GM21423 (cell line): Measurements from ENCODE around the gene RNLS.

Source experiments
- ATAC-seq: cut with Tn5 transposase; IDR thresholded peaks from one replicate; pipeline ENCODE4 v1.9.1; 2021; ENCODE audit warnings: mild to moderate bottlenecking, moderate library complexity; ENCODE audit not compliant: unreplicated experiment

Gene RNLS

DNA sequence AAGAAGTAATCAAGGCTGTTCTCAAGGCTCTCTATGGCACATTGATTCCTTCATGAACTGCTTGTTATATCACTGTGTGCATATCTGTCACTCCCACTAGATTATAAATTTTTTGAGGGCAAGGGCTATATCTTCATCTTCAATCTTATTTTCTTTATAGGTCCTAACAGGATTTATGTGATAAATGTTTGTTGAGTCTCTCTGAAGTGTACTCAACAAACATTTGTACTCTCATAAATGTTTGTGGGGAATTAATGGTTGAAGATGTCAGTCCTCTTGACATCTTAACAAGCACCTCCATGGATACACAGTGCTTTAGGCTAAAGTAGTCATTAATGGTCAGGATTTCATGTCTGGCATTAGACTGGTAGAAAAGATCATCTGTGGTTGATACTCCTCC is 143.2 kb downstream of the RNLS start:
- no peak for ATAC-seq

DNA sequence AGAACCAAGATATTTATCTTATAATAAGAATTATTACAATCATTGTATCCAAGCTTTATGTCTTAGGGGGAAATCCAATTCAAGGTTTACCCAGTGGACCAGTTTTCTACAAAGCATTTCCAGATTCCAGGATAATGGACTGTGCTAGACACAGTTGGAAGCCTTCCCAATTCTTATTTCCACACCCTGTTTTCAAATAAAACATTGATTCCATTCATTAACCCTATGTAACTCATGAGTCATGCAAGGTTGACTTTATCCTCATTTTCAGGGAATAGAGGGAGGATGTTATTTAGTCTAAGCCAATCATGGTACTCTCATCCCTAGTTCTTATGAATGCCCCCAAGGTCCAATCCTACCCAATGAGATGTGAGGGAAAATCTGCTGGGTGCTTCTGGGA is 145.7 kb downstream of the RNLS start:
- no peak for ATAC-seq

DNA sequence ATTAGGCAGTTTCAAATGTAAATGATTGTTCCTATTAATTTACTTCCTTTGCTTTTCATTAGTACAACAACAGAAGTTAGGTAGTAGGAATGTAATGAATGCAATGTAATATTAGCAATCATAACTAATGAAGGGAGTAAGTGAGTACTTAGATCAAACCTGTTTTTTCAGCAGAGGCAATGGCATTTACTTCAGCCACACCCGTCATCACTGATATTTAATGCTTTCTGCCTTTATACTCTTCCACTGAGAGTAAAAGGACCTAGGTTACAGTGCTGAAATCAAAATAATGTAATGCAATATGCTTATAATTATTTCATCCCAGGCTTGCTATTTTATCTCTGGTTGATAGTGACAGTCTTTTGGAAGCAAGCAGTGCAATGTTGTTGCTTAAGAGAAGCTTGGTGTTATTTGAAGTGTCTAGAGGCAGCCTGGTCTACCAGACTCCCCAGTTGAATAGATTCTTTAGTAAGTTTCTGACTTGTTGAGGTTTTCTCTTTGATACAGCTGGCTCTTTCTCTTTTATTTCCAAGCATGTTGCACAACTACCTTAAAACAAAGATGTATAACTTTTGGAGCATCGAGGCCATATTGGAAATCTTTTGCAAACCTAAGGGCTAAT is 149.4 kb downstream of the RNLS start:
- no peak for ATAC-seq

DNA sequence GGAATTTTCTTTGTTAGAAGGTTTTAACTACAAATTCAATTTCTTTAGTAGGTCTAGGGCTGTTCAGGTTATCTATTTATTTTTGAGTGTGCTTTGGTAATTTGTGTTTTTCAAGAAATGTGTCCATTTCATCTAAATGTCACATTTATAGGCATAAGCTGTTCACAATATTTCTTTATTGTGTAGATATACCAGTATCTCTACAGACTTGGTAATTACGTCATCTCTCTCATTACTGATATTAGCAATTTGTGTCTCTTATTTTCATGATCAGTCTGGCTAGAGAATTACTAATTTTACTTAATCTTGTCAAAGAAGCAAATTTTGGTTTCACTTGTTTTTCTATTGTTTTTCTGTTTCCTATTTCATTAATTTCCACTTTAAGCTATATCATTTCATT is 152.0 kb downstream of the RNLS start:
- no peak for ATAC-seq

DNA sequence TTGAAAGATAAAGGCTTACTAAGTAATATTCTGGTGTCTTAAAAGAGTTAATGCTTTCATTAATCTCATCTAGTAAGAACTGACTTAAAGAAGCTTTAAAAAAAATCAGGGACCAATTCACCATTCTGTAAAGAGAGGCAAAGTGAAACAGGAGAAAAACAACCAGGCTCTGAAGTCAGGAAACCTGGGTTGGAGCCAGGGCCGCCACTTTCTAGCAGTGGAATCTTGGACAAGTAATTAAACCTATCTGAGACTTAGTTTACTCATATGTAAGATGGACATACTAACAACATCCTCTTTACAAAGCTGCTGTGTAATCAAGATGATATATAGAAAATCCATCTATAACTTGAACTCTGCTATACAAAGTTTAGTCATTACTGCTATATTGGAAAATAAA is 154.1 kb downstream of the RNLS start:
- no peak for ATAC-seq

DNA sequence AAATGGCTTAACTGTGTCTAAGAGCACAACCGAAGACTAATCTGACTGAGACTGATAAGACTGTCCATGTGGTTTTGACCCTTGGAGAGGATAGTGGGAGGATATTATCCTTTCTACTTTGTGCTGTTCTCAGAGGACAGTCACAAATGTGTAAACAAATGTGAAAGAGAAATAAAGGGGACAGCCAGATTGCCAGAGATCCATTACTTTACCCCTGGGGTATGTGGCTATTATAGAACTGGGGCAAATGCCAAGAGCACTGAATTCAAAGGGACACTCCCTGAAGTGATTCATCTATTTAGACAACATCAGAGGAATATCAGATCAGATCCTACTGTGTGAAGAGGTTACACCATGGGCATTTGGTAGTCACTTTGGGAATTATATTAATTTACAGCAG is 154.7 kb downstream of the RNLS start:
- ATAC-seq = no peak

DNA sequence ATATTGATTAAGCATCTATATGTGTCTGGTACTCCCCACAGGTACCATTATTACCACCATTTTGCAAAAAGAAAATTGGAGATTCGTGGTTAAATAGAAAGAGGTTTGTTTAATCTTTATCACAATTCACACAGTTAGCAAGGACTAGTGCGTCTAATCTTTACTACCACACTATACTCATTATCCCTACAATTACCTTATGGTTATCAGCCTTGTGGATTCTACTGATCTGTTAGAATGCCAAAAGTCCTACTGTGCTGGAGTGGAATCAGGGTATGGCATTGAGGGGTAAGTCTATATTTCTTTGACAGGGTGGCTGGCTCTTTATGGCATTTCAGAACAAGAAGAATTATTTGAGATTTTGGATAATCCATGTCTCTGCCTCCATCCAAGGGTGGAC is 156.1 kb downstream of the RNLS start:
- ATAC-seq = no peak

DNA sequence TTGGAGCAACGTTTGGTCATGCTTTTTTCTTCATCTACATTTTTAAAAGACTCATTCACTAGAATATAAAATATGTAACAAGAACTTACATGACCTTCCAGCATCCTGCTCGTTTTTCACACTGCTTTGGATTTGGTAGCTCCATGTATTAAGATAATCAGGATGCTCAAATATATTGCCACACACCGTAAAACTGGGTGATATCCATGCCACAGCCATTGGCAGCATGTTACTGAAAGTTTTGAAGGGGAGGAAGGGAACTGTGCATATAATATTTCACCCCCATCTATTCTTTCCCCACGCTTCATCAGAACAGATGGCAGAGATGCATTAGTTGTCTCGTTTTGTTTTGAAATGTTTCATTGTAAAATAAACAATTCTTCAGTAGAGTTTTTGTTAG is 158.2 kb downstream of the RNLS start:
- ATAC-seq = no peak

DNA sequence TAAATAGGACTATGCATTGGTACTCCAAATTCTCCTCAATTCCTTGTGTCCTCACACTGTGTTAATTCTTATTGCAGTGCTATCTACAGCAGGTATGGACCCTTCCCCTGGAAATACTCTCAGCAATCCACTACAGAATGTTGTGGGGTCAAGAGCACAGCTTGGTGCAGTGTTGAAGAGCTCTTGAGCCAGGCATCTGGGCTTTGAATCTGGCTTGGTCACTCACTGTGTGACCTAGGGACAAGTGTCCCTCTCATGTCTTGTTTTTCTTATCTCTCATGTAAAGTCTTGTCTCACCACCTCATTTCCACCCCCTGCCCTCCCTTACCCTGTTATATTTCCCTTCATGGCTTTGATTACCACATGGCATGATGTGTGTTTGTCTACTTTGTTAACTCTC is 159.4 kb downstream of the RNLS start:
- no peak for ATAC-seq

DNA sequence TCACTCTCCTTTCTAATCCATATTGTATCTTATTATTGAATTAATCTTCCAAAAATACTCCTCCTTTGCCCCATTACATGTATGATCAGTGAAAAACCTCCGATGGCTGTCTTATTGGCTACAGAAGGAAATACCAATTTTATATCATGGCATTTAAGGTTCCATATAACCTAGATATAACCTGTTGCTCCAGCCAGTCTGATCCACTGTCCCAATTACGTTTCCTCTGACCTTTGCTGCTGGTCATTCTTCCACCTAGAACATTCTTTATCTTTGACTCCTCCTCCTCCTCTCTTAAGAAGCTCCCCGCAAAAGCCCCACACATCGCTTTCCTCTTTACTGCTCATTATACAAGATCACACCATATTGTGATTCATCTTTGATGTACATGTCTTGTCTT is 161.5 kb downstream of the RNLS start:
- no peak for ATAC-seq

DNA sequence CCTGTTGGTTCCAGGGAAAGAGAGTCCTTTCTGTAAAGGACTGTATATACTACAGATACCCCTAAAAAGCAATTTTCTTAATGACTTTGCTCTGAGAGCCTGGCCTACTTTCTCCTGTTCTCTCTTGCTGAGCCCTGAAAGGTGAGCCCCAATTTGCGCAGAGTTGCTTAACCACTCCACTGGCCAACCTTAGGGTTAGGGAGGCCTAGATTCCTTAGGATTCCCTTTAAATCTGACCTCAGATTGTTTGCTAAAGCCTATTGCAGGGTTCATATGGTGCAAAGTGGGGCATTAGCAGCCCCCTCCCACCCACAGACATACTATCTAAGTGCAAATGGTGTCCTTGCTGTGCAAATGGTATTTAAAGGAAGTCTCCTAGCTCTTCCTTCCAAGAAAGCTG is 164.2 kb downstream of the RNLS start:
- no peak for ATAC-seq

DNA sequence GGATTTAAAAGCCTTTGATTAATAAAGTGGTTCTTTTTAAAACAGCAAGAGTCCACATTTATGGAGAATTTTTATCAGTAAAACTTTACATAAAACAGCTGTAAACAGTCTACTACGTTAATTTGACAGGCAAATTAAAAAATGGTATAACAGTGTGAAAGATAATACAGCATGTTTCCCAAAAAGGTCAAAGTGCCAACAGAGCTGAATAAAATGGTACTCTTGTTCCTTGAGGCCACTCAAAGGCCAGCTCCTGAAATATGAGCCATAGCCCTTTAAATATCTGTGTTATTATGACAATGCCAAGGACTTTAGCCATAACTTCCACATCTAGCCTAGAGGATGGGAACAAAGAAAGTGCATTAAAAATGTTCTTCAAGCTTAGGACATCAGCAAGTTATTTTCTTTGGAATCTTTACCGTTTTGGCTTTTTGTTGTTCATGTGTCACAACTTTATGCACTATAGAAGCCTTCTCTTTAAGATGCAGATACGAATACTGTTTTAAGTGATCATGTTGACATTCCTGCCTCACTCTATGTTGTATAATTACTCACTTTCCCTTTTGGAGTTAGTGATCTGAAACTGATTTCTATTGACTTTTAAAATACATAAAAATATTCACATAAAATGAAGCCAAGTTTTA is 165.6 kb downstream of the RNLS start:
- ATAC-seq = no peak

DNA sequence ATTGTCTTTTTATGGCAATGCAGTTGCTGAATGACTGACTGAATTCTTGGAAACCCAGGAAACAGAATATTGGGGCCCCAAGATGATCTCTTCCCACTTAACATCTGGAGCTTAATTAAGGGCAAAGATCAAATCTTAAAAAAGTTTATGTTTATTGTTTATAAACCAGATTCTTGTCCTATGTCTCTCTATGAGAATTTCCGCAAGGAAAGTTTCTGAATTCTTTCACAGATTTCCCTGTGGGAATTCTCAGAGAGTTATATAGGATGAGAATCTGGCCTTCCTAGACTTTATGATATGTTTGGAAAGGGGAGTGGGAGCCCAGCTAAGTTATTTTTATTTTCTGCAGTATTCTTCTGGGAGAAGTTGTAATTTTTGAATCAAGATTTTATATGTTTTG is 166.3 kb downstream of the RNLS start:
- no peak for ATAC-seq

DNA sequence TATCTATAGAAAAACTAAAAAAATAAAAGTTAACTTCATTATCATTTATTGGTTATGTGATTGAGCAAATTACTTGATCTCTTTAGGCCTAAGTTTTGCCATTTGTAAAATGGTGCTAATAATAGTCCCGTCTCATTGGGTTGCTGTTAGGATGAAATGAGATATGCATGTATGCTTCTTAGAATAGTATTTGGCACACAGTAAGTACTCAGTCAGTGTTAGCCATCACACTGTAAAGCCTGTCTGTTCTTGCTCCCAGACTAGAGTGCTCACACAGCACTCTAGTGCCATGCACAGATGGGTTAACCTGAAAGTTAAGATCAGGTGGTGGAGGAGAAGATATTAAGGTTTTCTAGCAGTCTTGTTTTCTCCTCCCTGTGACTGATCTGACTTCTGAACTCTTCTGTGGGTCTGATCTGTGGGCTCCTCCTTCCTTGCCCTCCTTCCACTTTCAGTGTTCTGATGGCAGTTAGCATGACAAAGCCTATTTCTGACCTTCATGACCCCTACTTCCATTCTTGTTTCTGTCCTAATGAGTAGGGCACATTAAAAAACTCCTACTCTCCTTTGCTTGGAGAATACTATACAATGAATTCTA is 167.5 kb downstream of the RNLS start:
- ATAC-seq = no peak

DNA sequence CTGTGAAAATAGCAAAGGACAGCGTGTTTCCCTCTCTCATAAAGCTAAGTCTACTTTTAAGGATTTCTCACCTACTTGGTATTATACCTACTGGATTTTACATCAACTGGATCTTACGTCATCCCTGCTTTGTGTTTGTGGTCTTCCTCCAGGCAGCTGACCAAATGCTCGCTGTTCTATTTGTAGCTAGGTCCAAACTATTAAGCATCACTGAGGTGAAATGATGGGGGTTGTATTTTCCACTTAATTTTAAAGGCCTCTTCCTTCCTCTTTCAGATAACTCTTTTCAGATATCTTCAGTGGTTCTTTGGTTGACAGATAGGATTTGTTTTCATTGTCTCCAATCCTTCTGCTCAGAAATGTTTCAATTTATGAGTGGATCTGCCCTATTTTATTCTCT is 169.7 kb downstream of the RNLS start:
- ATAC-seq = no peak

DNA sequence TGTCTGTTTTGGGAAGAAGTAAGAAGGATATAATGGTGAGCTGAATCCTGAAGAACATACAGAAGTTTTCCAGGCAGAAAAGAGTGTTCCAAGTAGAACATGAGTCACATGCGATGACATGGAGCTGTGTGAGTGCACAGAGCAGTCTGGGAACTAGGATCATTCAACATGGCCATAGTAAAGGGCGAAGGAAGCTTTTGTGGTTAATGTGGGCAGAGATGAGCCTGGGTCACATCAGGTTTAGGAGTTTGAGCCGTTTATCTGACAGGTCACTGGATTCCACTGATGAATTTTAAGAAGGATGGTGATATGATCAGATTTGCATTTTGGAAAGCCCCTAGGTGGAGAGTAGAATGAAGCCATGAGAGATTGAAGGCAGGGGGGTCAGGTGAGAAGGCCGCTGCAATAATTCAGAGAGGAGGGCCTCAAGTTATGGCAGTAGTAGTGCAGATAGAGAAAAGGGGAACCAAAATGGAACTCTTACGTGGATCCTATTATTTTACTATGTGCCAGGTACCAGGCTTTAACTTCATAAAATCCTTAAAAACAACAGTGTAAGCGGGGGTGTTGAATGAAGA is 171.3 kb downstream of the RNLS start:
- no peak for ATAC-seq

DNA sequence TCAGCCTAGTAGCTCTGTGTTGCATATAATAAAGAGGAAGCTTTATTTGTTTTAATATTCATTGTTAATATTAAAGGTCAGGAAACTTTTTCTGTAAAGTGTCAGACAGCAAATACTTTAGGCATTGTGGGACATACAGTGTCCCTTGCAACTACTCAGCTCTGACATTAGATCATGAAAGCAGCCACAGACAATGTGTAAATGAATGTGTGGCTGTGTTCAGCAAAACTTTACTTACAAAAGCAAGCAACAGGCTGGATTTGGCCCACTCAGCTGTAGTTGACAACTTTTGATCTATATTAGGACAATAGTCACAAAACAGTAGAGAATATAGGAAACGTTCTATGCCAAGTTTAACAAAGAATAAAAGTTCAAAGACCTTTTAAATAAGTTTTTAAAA is 173.3 kb downstream of the RNLS start:
- ATAC-seq = no peak

DNA sequence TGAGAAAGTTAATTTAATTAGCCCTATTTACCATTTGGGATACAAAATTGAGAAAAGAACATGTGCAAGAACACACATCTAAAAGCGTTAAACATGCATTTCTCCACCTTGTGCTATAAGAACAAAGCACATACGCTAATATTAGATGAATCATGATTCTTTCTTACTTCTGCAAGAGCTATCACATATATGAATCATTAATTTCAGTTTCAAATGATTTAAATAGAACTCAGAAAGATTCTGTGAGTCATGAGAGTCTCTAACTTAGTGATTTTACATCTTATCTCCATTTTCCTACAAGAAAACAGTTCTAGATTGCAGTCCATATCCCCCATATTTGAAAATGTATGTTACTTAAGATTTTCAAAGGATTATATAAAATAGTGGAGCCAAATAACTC is 173.9 kb downstream of the RNLS start:
- peak; percentile 56 for ATAC-seq

DNA sequence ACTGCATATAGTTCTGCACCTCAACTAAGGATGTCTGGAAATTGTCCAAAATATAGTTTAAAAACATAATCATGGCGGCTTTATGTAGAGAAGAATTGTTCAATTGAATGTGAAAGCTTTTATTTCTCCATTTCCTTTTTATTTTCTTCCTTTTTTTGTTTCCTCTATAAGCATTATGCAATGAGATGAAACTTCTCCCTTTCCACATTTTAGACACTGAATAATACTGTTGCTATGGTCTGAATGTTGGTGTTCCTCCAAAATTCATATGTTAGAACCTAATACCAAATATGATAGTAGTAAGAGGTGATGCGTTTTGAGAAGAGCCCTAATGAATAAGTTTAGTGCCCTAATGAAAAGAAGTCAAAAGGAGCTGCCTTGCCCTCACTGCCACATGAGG is 175.0 kb downstream of the RNLS start:
- ATAC-seq = no peak

DNA sequence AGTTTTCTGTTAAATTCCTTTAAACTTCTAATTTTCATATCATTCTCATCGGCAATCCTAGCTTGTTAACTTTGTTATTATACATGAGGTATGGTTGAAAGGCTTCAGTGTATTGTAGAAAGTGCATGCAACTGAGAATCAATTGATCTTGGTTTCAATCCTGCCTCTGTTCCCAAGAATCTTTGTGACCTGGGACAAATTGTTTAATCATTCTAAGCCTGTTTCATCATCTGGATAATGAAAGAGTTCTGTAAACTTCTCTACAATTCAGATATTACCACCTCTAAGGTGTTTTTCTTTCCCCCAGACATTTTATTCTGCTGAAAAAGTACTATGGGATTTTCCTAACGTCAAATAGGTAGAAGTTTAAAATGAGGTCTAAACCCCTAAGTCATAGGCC is 179.0 kb downstream of the RNLS start:
- ATAC-seq = no peak

DNA sequence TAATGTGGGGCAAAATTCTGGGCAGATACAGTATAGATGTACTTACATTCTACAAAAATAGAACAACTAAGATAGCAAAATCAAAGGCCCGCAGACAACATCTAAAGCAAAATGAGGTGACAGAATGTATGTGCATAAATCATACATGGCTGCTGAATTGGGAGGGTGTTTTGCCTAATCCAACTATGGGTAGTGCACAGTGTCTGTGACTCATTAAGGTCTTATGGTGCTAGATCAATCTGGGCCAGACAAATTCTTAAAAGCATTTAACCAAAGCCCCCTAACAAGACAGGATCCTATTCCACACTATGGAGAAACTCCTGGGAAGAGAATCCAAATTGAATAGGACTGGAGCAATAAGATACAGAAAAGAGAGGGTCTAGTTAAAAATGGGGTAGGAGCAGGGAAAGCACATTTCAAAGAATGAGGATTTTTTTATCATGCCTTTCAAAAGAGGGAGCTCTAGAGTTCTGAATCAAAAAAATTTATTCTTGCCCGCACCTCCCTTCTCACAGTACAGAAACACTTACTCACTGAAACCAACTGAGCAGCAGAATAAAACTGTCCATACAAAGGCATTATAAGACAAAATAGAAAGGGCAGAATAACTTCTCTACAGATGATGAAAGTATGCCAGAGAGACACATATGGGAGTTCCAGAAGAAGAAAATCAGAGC is 181.3 kb downstream of the RNLS start:
- no peak for ATAC-seq

DNA sequence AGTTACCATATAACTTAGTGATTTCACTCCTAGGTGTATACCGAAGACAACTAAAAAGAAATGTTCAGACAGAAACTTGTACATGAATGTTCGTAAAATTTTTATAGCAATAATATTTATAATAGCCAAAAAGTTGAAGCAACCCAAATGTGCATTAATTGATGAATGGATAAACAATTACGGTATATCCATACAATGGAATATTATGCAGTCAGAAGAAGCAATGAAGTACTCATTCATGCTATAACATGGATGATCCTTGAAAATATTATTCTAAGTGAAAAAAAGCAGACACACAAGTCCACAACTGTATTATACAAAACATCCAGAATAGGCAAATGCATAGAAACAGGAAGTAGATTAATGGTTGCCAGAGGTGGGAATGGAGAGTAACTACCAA is 183.9 kb downstream of the RNLS start:
- no peak for ATAC-seq
